HG03354 (cell line): Measurements from ENCODE around the gene LDLR.
"Not testable (repeated sequence)": the region's sequence is repeated elsewhere in the genome, so short reads cannot be mapped to it uniquely, and the experiment has no call there.

Experiments
- ATAC-seq: cut with Tn5 transposase; IDR thresholded peaks from one replicate; pipeline ENCODE4 v1.9.1; 2021; ENCODE audit warnings: mild to moderate bottlenecking; ENCODE audit not compliant: unreplicated experiment, poor library complexity, severe bottlenecking

Gene LDLR

DNA sequence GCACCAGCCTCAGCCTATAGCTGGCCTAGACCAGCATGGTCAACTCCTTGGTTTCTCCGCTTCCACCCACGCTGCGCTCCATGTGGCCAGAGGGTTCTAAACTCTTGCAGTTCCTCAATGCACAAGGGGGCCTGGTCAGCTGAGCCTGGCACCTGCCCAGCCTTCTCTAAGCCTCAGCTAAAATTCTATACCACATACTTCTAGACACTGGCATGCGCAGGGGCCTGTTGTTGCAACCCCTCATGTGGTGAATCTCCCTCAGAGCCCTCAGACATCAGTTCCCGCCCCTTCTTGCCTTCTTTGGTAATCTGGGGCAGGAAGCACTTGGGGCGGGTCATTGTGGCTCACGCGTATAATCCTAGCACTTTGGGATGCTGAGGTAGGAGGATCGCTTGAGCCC, 19.7 kb upstream of the LDLR start:
- ATAC-seq = no peak

DNA sequence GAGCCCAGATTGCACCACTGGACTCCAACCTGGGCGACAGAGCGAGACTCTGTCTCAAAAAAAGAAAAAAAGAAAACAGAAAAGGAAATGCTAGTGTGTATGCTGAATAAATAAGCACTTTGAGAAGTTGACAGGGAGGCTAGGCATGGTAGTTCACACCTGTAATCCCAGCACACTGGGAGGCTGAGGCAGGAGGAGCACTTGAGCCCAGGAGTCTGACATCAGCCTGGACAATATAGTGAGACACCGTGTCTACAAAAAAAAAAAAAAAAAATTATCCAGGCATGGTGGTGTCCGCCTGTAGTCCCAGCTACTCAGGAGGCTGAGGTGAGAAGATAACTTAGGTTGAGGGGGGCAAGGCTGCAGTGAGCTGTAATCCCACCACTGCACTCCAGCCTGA, 19.1 kb upstream of the LDLR start:
- ATAC-seq = no peak

DNA sequence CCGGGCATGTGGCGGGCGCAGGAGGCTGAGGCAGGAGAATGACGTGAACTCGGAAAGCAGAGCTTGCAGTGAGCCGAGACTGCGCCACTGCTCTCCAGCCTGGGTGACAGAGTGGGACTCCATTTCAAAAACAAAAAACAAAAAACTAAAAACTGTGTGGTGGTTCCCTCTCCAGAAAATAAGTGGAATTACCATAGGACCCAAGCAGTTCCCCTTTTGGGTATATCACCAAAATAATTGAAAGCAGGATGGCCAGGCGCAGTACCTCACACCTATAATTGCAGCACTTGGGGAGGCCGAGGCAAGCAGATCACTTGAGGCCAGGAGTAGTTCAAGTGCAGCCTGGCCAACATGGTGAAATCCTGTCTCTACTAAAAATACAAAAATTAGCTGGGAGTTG, 15.7 kb upstream of the LDLR start:
- ATAC-seq = no peak

DNA sequence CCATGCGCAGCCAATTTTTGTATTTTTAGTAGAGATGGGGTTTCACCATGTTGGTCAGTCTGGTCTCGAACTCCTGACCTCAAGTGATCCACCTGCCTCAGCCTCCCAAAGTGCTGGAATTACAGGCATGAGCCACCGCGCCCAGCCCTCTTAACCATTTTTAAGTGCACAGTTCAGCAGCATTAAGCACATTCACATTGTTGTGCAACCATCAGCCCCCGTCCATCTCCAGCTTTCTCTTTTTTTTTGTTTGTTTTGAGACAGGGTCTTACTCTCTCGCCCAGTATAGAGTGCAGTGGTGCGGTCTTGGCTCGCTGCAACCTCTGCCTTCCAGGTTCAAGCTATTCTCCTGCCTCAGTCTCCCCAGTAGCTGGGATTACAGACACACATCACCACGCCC, 12.5 kb upstream of the LDLR start:
- ATAC-seq = not testable (repeated sequence)

DNA sequence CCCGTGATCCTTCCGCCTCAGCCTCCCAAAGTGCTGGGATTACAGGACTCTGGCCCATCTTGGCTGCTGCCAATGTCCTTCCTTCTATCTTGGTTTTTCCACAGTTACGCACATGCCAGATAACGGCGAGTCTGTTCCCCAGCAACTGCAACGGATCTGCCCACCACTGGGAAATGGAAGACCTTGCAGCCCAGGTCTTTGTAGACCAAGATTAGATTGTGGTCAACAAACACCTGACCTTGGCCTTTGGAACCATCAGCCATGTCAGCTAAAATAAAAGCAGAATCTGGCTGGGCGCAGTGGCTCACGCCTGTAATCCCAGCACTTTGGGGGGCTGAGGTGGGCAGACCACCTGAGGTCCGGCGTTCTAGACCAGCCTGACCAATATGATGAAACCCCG, 10.4 kb upstream of the LDLR start:
- ATAC-seq = no peak

DNA sequence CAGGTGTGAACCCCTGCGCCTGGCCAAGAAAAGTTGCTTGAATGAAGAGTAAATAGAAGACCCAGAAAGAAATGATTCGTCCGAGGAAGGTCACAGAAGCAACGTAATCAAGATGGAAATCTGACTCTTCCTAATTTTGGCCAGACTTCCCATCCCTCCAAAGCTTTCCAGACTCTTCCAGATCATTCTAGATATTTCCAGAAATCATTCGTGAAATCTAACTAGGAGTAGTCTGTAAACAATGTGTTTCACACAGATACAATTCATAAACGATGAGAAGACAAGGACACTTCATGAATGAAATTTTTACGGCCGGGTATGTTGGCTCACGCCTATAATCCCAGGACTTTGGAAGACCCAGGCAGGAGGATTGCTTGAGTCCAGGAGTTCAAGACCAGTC, 9.3 kb upstream of the LDLR start:
- no peak for ATAC-seq

DNA sequence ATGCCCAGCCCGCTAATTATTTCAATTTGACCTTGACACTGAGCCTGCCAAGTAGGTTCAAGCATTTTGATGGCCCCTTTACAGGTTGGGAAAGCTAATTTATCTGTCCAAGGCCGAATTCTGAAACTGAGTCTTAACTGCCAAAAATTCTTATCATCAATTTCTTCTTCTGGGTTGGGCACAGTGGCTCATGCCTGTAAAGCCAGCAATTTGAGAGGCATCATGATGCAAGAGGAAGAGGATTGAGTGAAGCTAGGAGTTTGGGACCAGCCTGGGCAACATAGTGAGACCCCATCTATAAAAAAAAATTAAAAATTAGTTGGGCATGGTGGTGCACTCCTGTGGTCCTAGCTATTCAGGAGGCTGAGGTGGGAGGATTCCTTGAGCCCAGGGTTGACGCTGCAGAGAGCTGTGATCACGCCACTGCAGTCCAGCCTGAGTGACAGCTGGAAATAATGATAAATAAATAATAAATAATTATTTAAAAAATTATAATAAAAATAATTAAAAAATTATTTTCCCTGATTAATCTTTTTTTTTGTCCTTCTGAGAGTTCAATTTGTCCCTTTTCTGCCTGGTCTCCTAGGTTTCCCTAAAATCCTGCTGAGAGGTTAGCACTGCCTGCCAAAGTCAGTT, 1.3 kb upstream of the LDLR start:
- ATAC-seq = no peak

DNA sequence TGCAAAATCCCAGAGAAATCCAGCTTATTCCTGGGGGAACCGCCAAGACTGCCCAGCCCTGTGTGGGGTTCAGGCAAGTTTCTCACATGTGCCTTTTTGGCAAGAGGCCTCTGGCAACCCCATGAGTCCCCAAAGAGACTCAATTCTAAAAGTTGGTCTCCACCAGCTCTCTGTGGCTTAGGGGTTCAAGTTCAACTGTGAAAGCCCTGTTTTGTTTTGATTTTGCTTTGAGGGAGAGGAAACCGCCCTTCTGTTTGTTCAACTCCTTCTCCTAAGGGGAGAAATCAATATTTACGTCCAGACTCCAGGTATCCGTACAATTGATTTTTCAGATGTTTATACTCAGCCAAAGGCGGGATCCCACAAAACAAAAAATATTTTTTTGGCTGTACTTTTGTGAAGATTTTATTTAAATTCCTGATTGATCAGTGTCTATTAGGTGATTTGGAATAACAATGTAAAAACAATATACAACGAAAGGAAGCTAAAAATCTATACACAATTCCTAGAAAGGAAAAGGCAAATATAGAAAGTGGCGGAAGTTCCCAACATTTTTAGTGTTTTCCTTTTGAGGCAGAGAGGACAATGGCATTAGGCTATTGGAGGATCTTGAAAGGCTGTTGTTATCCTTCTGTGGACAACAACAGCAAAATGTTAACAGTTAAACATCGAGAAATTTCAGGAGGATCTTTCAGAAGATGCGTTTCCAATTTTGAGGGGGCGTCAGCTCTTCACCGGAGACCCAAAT, 583 bp upstream of the LDLR start:
- ATAC-seq = no peak

DNA sequence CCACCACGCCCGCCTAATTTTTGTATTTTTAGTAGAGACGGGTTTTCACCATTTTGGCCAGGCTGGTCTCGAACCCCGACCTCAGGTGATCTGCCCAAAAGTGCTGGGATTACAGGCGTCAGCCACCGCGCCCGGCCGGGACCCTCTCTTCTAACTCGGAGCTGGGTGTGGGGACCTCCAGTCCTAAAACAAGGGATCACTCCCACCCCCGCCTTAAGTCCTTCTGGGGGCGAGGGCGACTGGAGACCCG, 676 bp downstream of the LDLR start:
- ATAC-seq = peak; percentile 13

DNA sequence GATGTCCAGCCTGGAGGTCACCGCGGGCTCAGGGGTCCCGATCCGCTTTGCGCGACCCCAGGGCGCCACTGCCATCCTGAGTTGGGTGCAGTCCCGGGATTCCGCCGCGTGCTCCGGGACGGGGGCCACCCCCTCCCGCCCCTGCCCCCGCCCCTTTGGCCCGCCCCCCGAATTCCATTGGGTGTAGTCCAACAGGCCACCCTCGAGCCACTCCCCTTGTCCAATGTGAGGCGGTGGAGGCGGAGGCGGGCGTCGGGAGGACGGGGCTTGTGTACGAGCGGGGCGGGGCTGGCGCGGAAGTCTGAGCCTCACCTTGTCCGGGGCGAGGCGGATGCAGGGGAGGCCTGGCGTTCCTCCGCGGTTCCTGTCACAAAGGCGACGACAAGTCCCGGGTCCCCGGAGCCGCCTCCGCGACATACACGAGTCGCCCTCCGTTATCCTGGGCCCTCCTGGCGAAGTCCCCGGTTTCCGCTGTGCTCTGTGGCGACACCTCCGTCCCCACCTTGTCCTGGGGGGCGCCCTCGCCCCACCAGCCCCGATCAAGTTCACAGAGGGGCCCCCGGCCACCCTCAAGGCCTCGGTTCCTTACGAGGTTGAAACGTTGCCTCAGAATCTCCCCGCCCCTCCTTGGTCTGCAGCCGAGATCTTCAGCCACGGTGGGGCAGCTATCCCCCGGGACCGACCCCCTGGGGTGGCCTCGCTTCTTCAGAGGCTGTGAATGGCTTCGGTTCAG, 1.2 kb downstream of the LDLR start:
- ATAC-seq = peak; percentile 71

DNA sequence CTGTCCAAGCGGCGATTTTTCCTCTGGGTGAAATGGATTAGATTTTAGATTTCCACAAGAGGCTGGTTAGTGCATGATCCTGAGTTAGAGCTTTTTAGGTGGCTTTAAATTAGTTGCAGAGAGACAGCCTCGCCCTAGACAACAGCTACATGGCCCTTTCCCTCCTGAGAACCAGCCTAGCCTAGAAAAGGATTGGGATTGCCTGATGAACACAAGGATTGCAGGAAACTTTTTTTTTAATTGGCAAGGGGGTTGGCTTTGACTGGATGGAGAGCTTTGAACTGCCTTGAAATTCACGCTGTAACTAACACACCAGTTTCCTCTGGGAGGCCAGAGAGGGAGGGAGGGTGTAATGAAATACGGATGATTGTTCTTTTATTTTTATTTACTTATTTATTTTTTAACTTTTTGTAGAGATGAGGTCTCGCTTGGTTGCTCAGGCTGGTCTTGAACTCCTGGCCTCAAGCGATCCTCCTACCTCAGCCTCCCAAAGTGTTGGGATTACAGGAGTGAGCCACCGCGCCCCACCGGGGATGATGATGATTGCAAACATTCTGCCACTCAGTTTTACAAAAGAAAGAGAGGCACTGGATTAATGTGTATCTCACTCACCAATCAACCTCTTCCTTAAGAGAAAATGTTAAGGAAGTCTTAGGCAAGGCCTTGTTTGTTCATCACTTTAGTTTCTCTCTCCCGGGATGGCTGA, 1.9 kb downstream of the LDLR start:
- no peak for ATAC-seq

DNA sequence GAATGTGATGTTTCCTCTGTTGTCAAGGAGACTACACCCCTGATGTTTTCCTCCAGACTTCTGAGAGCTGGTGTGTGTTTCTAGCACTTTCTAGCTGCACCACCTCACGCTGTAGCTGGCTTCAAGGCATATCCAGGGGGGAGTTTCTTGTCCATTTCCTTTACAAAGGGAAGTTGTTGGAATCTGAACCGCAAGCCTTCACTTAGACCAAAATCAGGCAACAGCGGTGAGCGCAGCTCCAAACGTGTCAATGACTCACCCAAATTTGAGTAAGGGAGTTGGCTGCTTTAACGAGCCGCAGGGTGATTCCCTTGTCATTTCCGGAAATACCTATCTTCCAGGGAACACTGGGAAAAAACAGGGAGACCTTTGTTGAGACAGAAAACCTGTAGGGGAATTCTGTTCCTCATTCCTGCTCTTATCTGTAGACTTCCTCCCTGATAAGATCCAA, 2.5 kb downstream of the LDLR start:
- ATAC-seq = no peak

DNA sequence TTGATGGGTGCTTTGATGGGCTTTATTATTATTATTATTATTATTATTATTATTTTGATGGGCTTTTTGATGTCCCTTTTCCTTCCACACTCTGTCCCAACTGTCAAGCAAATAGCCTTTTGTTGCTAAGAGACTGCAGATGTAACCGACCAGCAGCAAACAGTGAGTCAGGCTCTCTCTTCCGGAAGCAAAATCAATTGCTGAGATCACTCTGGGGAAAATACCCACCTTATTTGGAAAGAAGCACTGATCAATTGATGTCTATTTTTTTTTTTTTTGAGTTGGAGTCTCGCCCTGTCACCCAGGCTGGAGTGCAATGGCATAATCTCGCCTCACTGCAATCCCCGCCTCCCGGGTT, 2.9 kb downstream of the LDLR start:
- ATAC-seq = no peak

DNA sequence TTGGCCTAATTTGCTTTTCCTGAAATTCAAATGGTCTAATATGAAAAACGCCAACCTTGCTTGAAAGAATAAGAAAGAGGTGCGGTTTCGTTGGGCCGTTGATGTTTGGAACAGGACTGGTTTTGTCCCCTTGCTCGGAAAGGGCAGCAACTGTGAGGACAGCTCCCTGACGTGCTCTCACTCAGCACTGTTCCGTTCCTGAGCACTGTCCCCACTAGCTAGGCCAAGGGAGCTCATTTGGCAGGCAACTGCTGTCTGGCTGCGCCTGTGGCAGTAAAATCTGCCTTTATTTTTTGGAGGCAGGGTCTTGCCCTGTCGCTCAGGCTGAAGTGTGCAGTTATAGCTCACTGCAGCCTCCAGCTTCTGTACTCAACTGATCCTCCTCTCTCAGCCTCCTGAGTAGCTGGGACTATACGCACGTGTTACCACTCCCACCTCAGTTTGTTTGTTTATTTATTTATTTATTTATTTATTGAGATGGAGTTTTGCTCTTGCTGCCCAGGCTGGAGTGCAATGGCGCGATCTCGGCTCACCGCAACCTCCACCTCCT, 4.5 kb downstream of the LDLR start:
- no peak for ATAC-seq

DNA sequence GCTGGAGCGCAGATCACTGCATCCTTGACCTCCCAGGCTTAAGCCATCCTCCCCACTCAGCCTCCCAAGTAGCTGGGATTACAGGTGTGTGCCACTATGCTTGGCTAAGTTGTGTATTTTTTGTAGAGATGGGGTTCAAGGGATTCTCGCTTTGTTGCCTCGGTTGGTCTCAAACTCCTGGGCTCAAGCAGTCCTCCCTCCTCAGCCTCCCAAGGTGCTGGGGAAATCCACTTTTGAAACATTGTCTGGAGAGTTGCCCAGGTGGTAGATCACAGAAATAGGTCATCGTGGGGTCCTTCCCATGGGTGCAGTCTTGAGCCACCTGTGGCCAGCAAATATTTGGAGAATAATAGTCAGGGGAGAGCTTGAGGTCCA, 5.2 kb downstream of the LDLR start:
- ATAC-seq = no peak

DNA sequence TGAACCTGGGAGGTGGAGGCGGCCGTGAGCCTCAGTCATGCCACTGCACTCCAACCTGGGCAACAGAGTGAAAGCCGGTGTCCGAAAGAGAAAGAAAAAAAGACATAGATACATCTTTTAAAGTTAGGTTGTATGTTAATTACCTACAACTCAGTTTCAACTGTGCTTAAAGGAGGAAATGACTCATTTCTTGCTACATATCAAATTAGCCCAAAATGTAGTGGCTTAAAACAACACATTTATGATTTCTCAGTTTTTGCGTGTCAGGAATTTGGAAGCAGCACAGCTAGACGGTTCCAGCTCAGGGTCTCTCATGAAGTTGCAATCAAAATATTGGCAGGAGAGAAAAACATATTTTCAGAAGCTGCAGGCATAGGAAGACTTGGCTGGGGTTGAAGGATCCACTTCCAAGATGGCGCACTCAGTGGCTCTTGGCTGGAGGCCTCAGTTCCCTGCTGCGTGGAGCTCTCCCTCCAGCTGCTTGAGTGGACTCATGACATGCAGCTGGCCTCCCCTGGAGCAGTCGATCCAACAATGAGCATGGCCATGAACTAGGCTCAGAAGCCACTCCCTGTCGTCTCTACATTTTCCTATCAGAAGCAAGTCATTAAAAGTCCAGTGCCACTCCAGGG, 7.1 kb downstream of the LDLR start:
- ATAC-seq = peak; percentile 54

DNA sequence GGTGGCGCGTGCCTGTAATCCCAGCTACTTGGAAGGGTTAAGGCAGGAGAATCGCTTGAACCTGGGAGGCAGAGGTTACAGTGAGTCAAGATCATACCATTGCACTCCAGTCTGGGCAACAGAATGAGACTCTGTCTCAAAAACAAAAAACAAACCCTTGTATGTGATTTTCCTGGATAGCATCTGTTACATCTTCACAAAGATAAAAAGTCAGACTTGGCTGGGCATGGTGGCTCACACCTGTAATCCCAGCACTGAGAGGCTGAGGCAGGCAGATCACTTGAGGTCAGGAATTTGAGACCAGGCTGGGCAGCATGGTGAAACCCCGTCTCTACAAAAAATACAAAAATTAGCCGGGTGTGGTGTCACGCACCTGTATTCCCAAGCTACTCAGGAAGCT, 8.1 kb downstream of the LDLR start:
- not testable (repeated sequence) for ATAC-seq

DNA sequence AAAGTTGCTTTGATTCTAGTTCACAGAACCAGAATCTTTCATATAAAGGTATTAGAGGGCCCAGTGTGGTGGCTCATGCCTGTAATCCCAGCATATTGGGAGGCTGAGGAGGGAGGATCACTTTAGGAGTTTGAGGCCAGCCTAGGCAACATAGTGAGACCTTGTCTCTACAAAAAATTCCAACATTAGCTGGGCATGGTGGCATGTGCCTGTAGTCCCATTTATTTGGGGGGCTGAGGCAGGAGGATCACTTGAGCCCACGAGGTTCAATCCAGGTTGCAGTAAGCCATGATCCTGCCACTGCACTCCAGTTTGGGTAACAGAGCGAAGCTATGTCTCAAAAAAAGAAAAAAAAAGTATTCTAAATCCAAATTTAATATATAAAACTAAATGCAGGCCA, 9.1 kb downstream of the LDLR start:
- no peak for ATAC-seq

DNA sequence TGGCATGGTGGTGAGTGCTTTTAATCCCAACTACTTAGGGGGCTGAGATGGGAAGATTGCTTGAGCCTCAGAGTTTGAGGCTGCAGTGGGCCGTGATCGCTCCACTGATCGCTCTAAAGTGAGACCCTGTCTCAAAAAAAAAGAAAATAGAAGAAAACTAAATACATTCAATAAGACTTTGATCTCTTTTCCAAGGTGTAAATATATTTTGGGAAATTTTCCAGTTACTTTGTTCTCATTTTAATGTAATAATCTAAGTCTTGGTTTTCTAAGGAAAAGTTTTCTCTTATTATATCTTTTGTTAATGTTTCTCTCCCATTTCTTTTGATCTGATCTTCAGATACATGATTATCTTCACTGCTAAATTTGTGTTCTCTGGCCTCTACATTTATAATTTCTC, 9.6 kb downstream of the LDLR start:
- ATAC-seq = no peak

DNA sequence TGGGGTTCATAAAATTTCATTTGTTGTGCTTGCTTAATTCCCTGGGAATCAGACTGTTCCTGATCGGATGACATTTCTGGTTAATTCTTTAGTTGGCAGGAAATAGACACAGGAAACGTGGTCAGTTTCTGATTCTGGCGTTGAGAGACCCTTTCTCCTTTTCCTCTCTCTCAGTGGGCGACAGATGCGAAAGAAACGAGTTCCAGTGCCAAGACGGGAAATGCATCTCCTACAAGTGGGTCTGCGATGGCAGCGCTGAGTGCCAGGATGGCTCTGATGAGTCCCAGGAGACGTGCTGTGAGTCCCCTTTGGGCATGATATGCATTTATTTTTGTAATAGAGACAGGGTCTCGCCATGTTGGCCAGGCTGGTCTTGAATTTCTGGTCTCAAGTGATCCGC, 10.8 kb downstream of the LDLR start:
- no peak for ATAC-seq
